Immature natural killer cell (primary cell): Measurements from ENCODE around the gene VPS35. TPM values are rescaled to one million over a fixed set of nuclear protein-coding genes. Genes with fewer than 3 reads are reported as not detected.

Source experiments
- DNase-seq, 3 donors: peaks; one replicate each; pipeline ENCODE4 v3.0.0; 2022; ENCODE audit warnings: mixed read lengths in 1 of 3
- H3K27ac Mint-ChIP-seq, 6 donors: one replicate each; pipeline ENCODE4 v1.8.0; 2020; ENCODE audit warnings: mixed read lengths in 6 of 6, mild to moderate bottlenecking in 5 of 6, inconsistent platforms in 4 of 6, moderate library complexity in 3 of 6
- H3K27me3 Mint-ChIP-seq, 3 donors: one replicate each; pipeline ENCODE4 v1.8.0; 2020 to 2021; ENCODE audit warnings: low read depth in 3 of 3, mild to moderate bottlenecking in 3 of 3, mixed read lengths in 3 of 3, moderate library complexity in 3 of 3, inconsistent platforms in 1 of 3
- H3K36me3 Mint-ChIP-seq, 3 donors: one replicate each; pipeline ENCODE4 v1.8.0; 2020; ENCODE audit warnings: mixed read lengths in 3 of 3, inconsistent platforms in 2 of 3, mild to moderate bottlenecking in 2 of 3
- H3K4me1 Mint-ChIP-seq, 2 donors: one replicate each; pipeline ENCODE4 v1.8.0; 2020; ENCODE audit warnings: inconsistent platforms in 2 of 2, mild to moderate bottlenecking in 2 of 2, mixed read lengths in 2 of 2, moderate library complexity in 1 of 2
- H3K4me3 Mint-ChIP-seq, 5 donors: one replicate each; pipeline ENCODE4 v1.8.0; 2020; ENCODE audit warnings: mild to moderate bottlenecking in 5 of 5, mixed read lengths in 5 of 5, inconsistent platforms in 3 of 5, moderate library complexity in 3 of 5
- H3K9me3 Mint-ChIP-seq, 6 donors: one replicate each; pipeline ENCODE4 v1.8.0; 2020; ENCODE audit warnings: mild to moderate bottlenecking in 6 of 6, mixed read lengths in 6 of 6, inconsistent platforms in 4 of 6, moderate library complexity in 3 of 6
- polyA plus RNA-seq, 3 donors: library from polyadenylated mRNA; unstranded; fragments of 300-500 nt; fragmentation: Illumina TruSeq; gene quantifications; one replicate each; pipeline ENCODE4 v1.2.3, GENCODE V29; 2021

The VPS35 gene
- polyA plus RNA-seq: 10 to 100 TPM; 51.2 to 86.2 (median 53.2) TPM

DNA sequence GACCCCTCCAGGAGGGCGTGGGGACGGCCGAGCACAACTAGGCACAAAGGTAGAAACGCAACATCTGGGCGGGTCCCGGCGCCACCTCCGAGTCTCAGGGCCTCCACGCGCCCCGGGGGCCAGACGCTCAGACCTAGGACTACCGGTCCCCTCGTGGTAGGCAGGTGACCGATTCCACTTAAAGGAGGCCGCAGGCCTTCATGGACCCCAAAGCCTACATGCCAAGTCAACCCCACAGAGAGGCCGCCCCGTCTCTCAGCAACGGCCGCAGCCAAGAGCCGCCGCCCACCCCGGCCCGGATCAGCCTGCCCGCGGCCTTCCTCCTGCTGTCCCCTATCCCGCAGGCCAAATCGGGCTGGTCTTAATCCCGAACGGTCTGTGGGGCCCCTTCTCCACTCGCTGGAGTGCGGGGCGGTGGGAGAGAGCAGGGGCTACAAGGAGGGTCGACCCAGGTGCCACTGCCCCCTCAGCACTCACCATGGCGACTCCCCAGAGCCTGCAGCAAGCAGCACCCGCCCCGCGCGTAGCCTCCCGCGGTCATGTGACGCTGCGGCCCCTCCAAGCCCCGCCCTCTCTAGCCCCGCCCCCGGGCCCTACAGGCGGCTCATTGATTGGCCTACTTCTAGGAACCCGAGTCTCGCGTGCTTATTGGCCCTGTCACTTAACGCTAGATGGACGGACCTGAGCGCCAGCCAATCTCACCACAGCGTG, at the start of gene VPS35:
VPS35 (minus strand) TSS at position 525 of the 711 bp plus-strand sequence; CDS start at position 480, 45 bp downstream.
- H3K9me3 Mint-ChIP-seq: no peaks in the 10 kb centered on the region
- no peak within 1 kb of the TSS for H3K27ac Mint-ChIP-seq
- no peak within 1 kb of the TSS for H3K4me3 Mint-ChIP-seq
- DNase-seq: peak; percentile 99
- H3K27me3 Mint-ChIP-seq: peaks cover 0 to 5% (median 0%) of the 10 kb centered on the region in 3 donors
- peaks cover 27 to 30% of the 10 kb centered on the region in 2 donors for H3K4me1 Mint-ChIP-seq
- H3K36me3 Mint-ChIP-seq: no peaks in the 10 kb centered on the region

DNA sequence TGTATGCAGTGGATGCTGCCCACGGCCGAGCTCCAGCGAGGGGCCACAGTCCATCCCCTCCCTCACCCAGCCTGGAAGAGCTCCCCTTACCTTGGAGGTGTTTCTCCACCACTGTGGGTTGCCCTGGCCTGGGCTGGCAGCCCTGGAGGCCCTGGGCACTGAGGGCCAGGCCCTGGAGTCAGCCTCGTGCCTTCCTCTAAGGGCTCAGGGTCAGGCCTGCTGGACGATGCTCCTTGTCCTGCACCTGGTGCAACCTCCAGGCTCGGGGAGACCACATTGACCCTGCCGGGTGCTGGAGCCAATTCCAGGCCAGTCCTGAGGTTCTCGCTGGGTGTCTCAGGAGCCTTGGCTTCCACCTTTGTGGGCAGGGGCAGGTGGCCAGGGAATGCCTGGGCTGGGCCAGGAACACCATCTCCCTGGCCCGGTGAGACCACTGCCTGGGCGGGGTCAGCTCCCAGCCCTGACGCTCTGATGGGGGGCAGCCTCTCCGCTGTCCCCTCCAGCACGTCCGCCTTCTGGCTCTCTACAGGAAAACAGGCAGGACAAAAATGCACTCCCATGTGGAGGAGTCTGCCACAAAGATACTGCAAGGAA, 48.7 kb upstream of the VPS35 start:
- no peaks in the 10 kb centered on the region for H3K9me3 Mint-ChIP-seq
- no peak overlapping the region for H3K4me3 Mint-ChIP-seq
- DNase-seq: no peak
- no peaks in the 10 kb centered on the region for H3K4me1 Mint-ChIP-seq
- no peak overlapping the region for H3K27ac Mint-ChIP-seq
- H3K36me3 Mint-ChIP-seq: no peaks in the 10 kb centered on the region
- peaks cover 0 to 4% (median 2%) of the 10 kb centered on the region in 3 donors for H3K27me3 Mint-ChIP-seq

DNA sequence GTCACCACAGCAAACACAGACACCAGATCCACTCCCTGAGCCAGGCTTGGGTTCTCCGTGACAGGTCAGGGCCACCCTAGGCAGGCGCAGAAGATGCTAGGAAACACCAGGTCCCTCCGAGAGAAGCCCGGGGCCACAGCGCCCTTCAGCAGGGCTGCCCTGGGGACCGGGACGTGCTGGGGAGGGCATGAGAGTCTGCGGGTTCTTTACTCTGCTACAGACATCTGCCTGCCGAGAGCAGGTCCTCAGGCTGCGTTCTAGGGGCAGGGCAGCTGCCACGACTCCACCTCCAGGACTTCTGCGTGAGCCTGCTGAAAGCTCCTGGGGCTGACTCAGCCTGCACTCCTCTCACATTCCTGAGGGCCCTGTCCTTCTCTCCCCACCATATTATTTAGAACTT, 47.7 kb upstream of the VPS35 start:
- DNase-seq: no peak
- H3K4me3 Mint-ChIP-seq: no peak overlapping the region
- no peaks in the 10 kb centered on the region for H3K9me3 Mint-ChIP-seq
- H3K36me3 Mint-ChIP-seq: no peaks in the 10 kb centered on the region
- H3K27ac Mint-ChIP-seq: no peak overlapping the region
- H3K4me1 Mint-ChIP-seq: no peaks in the 10 kb centered on the region
- H3K27me3 Mint-ChIP-seq: peaks cover 0 to 4% (median 0%) of the 10 kb centered on the region in 3 donors

DNA sequence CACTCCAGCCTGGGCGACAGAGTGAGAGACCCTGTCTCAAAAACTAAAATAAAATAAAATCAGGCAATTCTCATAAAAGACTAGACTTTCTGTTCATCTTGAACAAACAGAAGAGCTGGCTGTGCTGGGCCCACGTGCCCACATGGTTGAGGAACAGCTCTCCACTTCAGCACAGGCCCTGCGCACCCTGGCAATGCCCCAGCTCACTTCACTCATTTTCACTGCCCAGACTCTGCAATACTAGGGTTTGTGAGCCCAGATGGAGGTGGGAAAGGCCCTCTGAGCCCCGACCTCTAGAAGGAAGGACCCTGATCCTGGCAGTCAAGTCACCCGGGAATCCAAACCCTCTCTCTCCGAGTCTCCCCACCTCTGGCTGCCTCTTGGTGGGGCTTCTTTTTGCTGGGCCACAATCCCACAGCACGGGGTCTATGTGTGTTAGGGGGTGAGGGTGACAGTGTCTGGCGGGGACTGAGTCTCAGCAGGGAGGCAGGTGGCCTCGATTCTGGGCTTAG, 44.4 kb upstream of the VPS35 start:
- Mint-ChIP-seq H3K4me3 (no peak overlapping the region), H3K27me3 (peaks cover 0 to 4% (median 0%) of the 10 kb centered on the region in 3 donors), H3K4me1 (no peaks in the 10 kb centered on the region), H3K27ac (no peak overlapping the region), H3K9me3 (peaks cover 0 to 2% (median 0%) of the 10 kb centered on the region in 6 donors), H3K36me3 (no peaks in the 10 kb centered on the region)
- no peak for DNase-seq

DNA sequence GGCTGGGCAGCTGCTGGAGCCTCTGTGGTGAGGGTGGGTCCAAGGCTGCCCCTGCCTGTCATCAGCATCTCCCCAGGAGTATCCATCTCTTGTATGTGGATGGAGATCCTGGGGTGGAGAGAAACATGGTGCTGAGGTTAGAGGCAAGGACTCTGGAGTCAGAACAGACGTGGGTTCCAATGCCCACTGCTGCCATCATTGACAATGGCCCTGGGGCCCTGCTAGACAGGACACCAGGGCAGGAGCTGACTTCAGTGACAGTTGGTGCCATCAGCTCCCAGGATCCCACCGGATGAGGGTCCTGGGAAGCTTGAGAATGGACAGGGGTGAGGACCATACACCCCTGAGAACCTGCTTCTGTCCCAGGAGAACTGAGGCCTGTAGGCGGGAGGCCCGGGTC, 43.6 kb upstream of the VPS35 start:
- peaks cover 0 to 2% (median 0%) of the 10 kb centered on the region in 6 donors for H3K9me3 Mint-ChIP-seq
- DNase-seq: no peak
- no peak overlapping the region for H3K27ac Mint-ChIP-seq
- no peaks in the 10 kb centered on the region for H3K36me3 Mint-ChIP-seq
- no peak overlapping the region for H3K4me3 Mint-ChIP-seq
- no peaks in the 10 kb centered on the region for H3K4me1 Mint-ChIP-seq
- peaks cover 0 to 4% (median 0%) of the 10 kb centered on the region in 3 donors for H3K27me3 Mint-ChIP-seq

DNA sequence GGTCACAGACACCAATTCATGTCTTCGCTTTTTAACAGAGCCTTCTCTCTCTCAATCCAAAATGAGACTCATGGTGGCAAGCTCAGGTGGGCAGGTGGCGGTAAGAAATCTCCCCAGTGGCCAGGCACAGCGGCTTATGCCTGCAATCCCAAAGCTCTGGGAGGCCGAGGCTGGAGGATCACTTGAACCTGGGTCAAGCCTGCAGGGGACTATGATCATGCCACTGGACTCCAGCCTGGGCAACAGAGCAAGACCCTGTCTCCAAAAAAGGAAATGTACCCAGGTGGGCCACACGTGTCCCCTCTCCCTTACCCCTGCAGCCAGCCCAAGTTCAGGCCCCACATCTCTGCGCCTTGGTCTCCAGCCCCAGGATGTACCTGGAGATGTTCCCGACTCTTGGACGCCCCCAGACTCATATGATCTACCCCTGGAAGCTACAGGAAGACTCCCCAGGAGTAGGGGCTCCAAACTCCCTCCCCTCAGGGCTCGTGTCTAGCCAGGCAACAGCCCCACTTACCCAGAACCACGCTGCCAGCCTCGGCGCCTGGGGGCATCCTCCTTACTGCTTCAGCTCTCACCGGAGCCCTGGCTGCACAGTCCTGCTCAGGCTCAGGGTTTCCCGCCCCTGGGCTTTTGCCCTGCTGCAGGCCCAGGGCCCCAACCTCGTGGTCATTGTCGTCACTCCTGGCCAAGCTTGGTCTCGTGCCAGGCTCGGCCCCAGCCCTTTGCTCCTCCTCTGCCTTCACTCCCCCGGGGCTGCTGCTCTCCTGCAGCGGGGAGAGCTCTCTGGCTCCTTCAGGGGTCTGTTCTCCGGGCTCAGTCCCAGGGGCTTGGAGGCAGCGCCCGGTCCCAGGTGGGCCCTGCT, 42.9 kb upstream of the VPS35 start:
- Mint-ChIP-seq H3K4me3 (no peak overlapping the region), H3K36me3 (no peaks in the 10 kb centered on the region), H3K9me3 (peaks cover 0 to 2% (median 0%) of the 10 kb centered on the region in 6 donors), H3K27ac (no peak overlapping the region), H3K27me3 (peaks cover 0 to 2% (median 0%) of the 10 kb centered on the region in 3 donors), H3K4me1 (no peaks in the 10 kb centered on the region)
- DNase-seq: no peak

DNA sequence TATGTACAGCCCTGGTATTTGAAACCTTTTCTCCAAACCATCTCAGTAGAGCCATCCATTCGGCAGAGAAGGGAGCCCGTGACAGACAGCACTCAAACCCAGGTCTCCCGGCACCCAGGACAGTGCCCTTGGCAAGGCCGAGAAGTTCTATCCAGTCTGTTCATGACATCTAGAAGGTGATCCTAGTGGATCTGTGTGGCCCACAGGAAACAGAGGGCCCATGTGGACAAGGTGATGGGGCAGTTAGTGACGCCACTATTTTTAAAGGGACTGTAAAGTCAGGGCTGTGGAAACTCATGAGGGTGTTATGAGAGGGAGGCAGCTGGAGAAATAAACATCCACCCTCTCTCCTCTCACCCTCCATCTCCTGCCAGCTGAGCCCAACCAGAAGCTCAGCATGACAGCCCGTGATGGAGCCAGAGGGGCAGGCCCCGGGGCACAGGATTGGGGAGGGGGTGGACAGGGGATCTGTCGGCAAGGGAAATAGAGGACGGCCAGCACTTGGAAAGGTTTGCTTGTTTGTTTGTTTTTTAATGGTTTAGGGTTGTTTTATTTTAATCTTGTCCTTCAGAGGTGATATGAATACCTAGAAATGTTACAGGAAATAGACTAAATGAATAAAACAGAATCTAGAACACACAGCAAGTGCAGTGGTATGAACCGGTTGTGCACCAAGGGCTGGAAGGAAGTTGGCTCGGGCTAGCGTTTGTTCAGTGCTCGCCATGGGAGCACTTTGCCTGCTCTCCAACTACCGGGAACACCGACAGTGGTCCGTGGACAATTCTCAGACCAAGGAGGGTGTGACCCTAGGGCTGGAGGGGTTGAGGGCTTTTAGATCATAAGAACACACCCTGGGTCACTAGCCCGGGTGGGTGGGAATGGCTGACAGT, 42.1 kb upstream of the VPS35 start:
- no peak overlapping the region for H3K27ac Mint-ChIP-seq
- DNase-seq: no peak
- no peaks in the 10 kb centered on the region for H3K4me1 Mint-ChIP-seq
- H3K27me3 Mint-ChIP-seq: peaks cover 0 to 2% (median 0%) of the 10 kb centered on the region in 3 donors
- no peak overlapping the region for H3K4me3 Mint-ChIP-seq
- peaks cover 0 to 3% (median 0%) of the 10 kb centered on the region in 6 donors for H3K9me3 Mint-ChIP-seq
- H3K36me3 Mint-ChIP-seq: no peaks in the 10 kb centered on the region

DNA sequence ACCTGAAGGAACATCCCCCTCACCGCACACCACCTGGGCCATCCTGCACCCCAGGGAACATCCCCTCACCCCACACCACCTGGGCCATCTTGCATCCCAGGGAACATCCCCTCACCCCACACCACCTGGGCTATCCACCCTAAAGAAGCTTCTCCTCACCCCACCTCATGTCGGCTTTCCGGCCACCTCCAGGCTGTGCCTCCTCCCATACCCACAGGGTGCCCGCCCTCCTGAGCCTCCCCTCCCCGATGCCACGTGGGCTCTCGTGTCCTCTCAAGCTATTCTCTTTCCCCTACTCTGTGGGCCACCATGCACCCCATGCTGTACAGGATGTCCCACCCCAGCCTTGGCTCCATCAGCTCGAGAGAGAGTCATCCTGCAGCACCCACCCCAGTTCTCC, 41.1 kb upstream of the VPS35 start:
- Mint-ChIP-seq H3K36me3 (peaks cover 0 to 5% (median 0%) of the 10 kb centered on the region in 3 donors), H3K4me3 (no peak overlapping the region), H3K27ac (no peak overlapping the region), H3K27me3 (peaks cover 0 to 4% (median 2%) of the 10 kb centered on the region in 3 donors), H3K9me3 (peaks cover 0 to 8% (median 2%) of the 10 kb centered on the region in 6 donors), H3K4me1 (no peaks in the 10 kb centered on the region)
- no peak for DNase-seq

DNA sequence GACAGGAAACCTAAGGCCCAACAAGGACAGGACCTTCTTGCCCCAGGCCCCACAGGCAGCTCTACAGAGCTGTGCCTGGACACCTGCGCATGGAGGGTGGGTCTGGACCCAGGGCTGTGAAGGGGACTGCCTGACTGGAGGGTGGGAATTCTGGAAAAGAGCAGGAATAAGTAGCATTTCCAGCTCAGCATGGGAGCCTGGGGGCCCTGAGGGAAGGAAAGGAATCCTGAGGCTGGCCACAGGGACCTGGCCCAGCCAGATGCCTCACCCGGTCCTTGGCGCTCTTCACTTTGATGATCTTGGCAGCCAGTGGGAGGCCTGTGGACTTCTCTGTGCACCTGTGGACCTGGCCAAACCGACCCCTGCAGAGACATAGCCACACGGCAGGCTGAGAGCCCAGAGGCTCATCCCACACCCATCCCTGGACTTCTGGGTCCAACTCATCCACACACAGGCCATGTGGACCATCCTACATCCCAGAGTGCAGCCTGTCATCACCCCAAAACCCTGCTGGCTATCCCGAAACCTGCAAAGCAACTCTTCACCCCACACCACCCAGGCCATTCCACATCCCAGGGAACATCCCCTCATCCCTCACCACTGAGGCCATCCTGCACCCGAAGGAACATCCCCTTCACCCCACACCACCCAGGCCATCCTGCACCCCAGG, 40.5 kb upstream of the VPS35 start:
- H3K4me1 Mint-ChIP-seq: no peaks in the 10 kb centered on the region
- H3K27me3 Mint-ChIP-seq: peaks cover 0 to 5% (median 2%) of the 10 kb centered on the region in 3 donors
- DNase-seq: no peak
- H3K9me3 Mint-ChIP-seq: peaks cover 0 to 8% (median 2%) of the 10 kb centered on the region in 6 donors
- H3K4me3 Mint-ChIP-seq: no peak overlapping the region
- H3K27ac Mint-ChIP-seq: no peak overlapping the region
- peaks cover 0 to 5% (median 0%) of the 10 kb centered on the region in 3 donors for H3K36me3 Mint-ChIP-seq

DNA sequence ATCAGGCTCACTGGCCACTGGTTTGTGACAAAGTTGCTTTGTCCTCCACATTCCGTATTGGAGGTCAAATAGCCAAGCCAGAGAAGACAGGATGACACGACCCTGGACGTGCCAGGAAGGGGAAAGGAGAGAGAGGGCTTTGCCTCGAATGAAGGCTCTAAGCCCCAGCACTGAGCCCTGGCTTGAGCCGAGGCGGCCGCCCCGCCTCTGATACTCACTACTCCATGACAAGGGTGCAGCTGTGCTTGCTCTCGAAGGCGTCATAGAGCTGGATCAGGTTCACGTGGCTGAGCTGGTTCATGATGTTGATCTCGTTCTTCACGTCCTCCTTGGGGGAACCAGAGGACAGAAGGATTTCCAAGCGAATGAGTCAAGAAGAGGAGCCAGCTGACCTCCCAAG, 39.8 kb upstream of the VPS35 start:
- DNase-seq: no peak
- H3K27ac Mint-ChIP-seq: no peak overlapping the region
- H3K4me1 Mint-ChIP-seq: no peaks in the 10 kb centered on the region
- H3K9me3 Mint-ChIP-seq: peaks cover 0 to 8% (median 2%) of the 10 kb centered on the region in 6 donors
- H3K27me3 Mint-ChIP-seq: peaks cover under 1 to 5% (median 2%) of the 10 kb centered on the region in 3 donors
- no peak overlapping the region for H3K4me3 Mint-ChIP-seq
- H3K36me3 Mint-ChIP-seq: peaks cover 0 to 5% (median 0%) of the 10 kb centered on the region in 3 donors

DNA sequence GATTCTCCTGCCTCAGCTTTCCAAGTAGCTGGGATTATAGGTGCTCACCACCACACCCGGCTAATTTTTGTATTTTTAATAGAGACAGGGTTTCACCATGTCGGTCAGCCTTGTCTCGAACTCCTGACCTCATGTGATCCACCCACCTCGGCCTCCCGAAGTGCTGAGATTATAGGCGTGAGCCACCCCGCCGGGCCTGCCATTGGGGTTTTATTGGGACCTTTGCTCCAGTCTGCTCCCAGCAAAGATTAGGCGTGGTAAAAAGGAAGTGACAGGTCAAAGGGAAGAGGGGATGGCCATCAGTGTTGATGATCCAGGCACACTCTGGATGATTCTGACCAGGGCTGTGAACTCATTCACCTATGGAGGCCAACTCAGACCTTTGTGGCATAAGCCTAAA, 38.7 kb upstream of the VPS35 start:
- no peaks in the 10 kb centered on the region for H3K4me1 Mint-ChIP-seq
- peaks cover 0 to 8% (median 2%) of the 10 kb centered on the region in 6 donors for H3K9me3 Mint-ChIP-seq
- H3K27me3 Mint-ChIP-seq: peaks cover 1 to 5% (median 2%) of the 10 kb centered on the region in 3 donors
- peaks cover 0 to 5% (median 0%) of the 10 kb centered on the region in 3 donors for H3K36me3 Mint-ChIP-seq
- H3K4me3 Mint-ChIP-seq: no peak overlapping the region
- DNase-seq: no peak
- no peak overlapping the region for H3K27ac Mint-ChIP-seq

DNA sequence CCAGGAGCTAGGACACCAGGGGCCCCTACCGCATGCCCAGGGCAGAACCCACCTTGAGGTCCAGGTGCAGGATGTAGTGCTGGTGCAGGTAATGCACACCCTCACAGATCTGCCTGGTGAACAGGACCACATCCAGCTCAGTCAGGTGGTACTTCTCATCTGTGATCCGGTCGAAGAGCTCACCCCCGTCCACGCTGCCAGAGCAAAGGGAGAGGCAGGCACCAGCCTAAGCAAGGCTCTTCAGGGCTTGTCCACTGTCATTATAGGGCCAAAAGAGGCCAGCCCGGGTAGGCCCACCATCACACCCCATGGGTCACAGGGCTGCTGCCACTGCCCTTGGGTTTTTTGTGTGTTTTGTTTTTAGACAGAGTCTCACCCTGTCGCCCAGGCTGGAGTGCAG, 38.2 kb upstream of the VPS35 start:
- H3K4me1 Mint-ChIP-seq: no peaks in the 10 kb centered on the region
- no peak overlapping the region for H3K27ac Mint-ChIP-seq
- peaks cover 1 to 5% (median 2%) of the 10 kb centered on the region in 3 donors for H3K27me3 Mint-ChIP-seq
- H3K9me3 Mint-ChIP-seq: peaks cover 0 to 8% (median 2%) of the 10 kb centered on the region in 6 donors
- DNase-seq: no peak
- no peak overlapping the region for H3K4me3 Mint-ChIP-seq
- peaks cover 0 to 5% (median 0%) of the 10 kb centered on the region in 3 donors for H3K36me3 Mint-ChIP-seq
